Calu3 (cell line): Measurements from ENCODE around the gene TAS2R13. TPM values are rescaled to one million over a fixed set of nuclear protein-coding genes. Genes with fewer than 3 reads are reported as not detected.

Source experiments
- BruUV-seq: library from RNA; stranded (reverse); fragments of 400-500 nt; replicated peaks from 2 replicates; lab custom pipeline; 2021; lab: Mats Ljungman, UMichigan
- CTCF ChIA-PET: fragments of 300-600 bp; sonication (Branson Sonifier 250); formaldehyde crosslinking; loops from one replicate; lab custom pipeline; 2022; ENCODE audit warnings: antibody characterized with exemption; lab: Charles Lee
- DNase-seq: peaks from one replicate; pipeline ENCODE4 v3.0.0; 2022
- H3K27ac Mint-ChIP-seq: one replicate; pipeline ENCODE4 v1.8.0; 2022; ENCODE audit warnings: mixed read lengths; ENCODE audit not compliant: unreplicated experiment
- H3K27me3 Mint-ChIP-seq: one replicate; pipeline ENCODE4 v1.8.0; 2022; ENCODE audit warnings: mixed read lengths; ENCODE audit not compliant: unreplicated experiment
- H3K36me3 Mint-ChIP-seq: one replicate; pipeline ENCODE4 v1.8.0; 2022; ENCODE audit warnings: mild to moderate bottlenecking, moderate library complexity, mixed read lengths; ENCODE audit not compliant: insufficient read depth, unreplicated experiment
- H3K4me1 Mint-ChIP-seq: one replicate; pipeline ENCODE4 v1.8.0; 2022; ENCODE audit warnings: mild to moderate bottlenecking, low read depth, mixed read lengths; ENCODE audit not compliant: unreplicated experiment
- H3K4me3 Mint-ChIP-seq: one replicate; pipeline ENCODE4 v1.8.0; 2022; ENCODE audit warnings: mild to moderate bottlenecking, low read depth, moderate library complexity, mixed read lengths; ENCODE audit not compliant: unreplicated experiment
- H3K9me3 Mint-ChIP-seq: one replicate; pipeline ENCODE4 v1.8.0; 2022; ENCODE audit warnings: low read depth, mixed read lengths; ENCODE audit not compliant: unreplicated experiment
- CTCF ChIP-seq: fragments of 200-600 bp; IDR thresholded peaks from one replicate; pipeline ENCODE4 v1.8.0; 2022; ENCODE audit warnings: antibody characterized with exemption; ENCODE audit not compliant: unreplicated experiment
- intact Hi-C: fragments of 100-400 bp; cut with micrococcal nuclease; formaldehyde crosslinking; loops from one replicate; pipeline ENCODE4 v1.10.0; 2022; ENCODE audit not compliant: unreplicated experiment
- total RNA-seq: library from RNA; stranded (reverse); gene quantifications from 2 replicates; pipeline ENCODE4 v1.2.3, GENCODE V29; 2022

TAS2R13 gene
- total RNA-seq, 1 experiment from 2014 or later = 2.5 TPM

- DNase-seq = no peak
- CTCF ChIA-PET = no interaction called here
- Mint-ChIP-seq H3K4me1 (no peaks in the 10 kb centered on the region), H3K4me3 (no peak overlapping the region), H3K27me3 (no peaks in the 10 kb centered on the region), H3K27ac (no peak overlapping the region), H3K9me3 (peaks cover 5% of the 10 kb centered on the region), H3K36me3 (no peaks in the 10 kb centered on the region)
- no TSS peak for BruUV-seq
- TF ChIP-seq CTCF = no peak
- intact Hi-C loops = no loop called here
Observed at GRCh38 chr12:10900972-10901371, 8.4 kb downstream of the TAS2R13 start.

- H3K9me3 Mint-ChIP-seq = peaks cover 5% of the 10 kb centered on the region
- CTCF ChIA-PET = no interaction called here
- BruUV-seq = no TSS peak
- DNase-seq = no peak
- H3K27me3 Mint-ChIP-seq = no peaks in the 10 kb centered on the region
- intact Hi-C loops = no loop called here
- no peak for TF ChIP-seq CTCF
- no peaks in the 10 kb centered on the region for H3K36me3 Mint-ChIP-seq
- H3K4me3 Mint-ChIP-seq = no peak overlapping the region
- H3K4me1 Mint-ChIP-seq = no peaks in the 10 kb centered on the region
- H3K27ac Mint-ChIP-seq = no peak overlapping the region
Observed at GRCh38 chr12:10900530-10900929, 8.8 kb downstream of the TAS2R13 start.

GRCh38 chr12:10896854-10897253 lies 12.5 kb downstream of the TAS2R13 start:
- peaks cover 2% of the 10 kb centered on the region for H3K9me3 Mint-ChIP-seq

GRCh38 chr12:10891937-10892336 lies 17.4 kb downstream of the TAS2R13 start:
- no peaks in the 10 kb centered on the region for H3K9me3 Mint-ChIP-seq
- peaks cover 8% of the 10 kb centered on the region for H3K4me1 Mint-ChIP-seq
- no peak for DNase-seq
- intact Hi-C loops = no loop called here
- H3K27ac Mint-ChIP-seq = no peak overlapping the region
- CTCF ChIA-PET = no interaction called here
- no peak overlapping the region for H3K4me3 Mint-ChIP-seq
- TF ChIP-seq CTCF = no peak
- no TSS peak for BruUV-seq
- no peaks in the 10 kb centered on the region for H3K36me3 Mint-ChIP-seq
- H3K27me3 Mint-ChIP-seq = no peaks in the 10 kb centered on the region

More at GRCh38 chr12:10896854-10897253, 12.5 kb downstream of the TAS2R13 start:
- no peaks in the 10 kb centered on the region for H3K27me3 Mint-ChIP-seq
- H3K4me1 Mint-ChIP-seq = peaks cover 8% of the 10 kb centered on the region
- H3K27ac Mint-ChIP-seq = no peak overlapping the region
- TF ChIP-seq CTCF = no peak
- CTCF ChIA-PET = no interaction called here
- H3K36me3 Mint-ChIP-seq = no peaks in the 10 kb centered on the region
- no TSS peak for BruUV-seq
- H3K4me3 Mint-ChIP-seq = no peak overlapping the region
- intact Hi-C loops = no loop called here
- no peak for DNase-seq

GRCh38 chr12:10889226-10889625 lies 20.1 kb downstream of the TAS2R13 start:
- no peak for DNase-seq
- H3K27me3 Mint-ChIP-seq = no peaks in the 10 kb centered on the region
- peaks cover 8% of the 10 kb centered on the region for H3K4me1 Mint-ChIP-seq
- CTCF ChIA-PET = no interaction called here
- peaks cover 4% of the 10 kb centered on the region for H3K36me3 Mint-ChIP-seq
- H3K27ac Mint-ChIP-seq = no peak overlapping the region
- no TSS peak for BruUV-seq
- no peak for TF ChIP-seq CTCF
- H3K9me3 Mint-ChIP-seq = no peaks in the 10 kb centered on the region
- intact Hi-C loops = no loop called here
- H3K4me3 Mint-ChIP-seq = no peak overlapping the region
